SK-N-SH (cell line): ENCODE data around the gene CCNG2. TPM values are rescaled to one million over a fixed set of nuclear protein-coding genes. Genes with fewer than 3 reads are reported as not detected.

Experiments used
- CTCF ChIA-PET: fragments of 300-600, 350-600 bp; formaldehyde crosslinking; extraction: SDS; loops from one replicate; lab custom pipeline; 2021; lab: Yijun Ruan, JAX
- POLR2A ChIA-PET: fragments of 350-600 bp; sonication (Branson Sonifier 250); formaldehyde crosslinking; extraction: SDS; loops from one replicate; lab custom pipeline; 2020; ENCODE audit warnings: antibody characterized with exemption, inconsistent platforms; lab: Yijun Ruan, JAX
- DNase-seq: peaks from one replicate; pipeline ENCODE4 v3.0.0; 2012
- H2AFZ ChIP-seq: fragments of 200-600 bp; sonication (generic); 2 replicates; pipeline ENCODE4 v1.8.1; 2016; ENCODE audit warnings: antibody characterized with exemption, mild to moderate bottlenecking, low read depth
- H3F3A ChIP-seq: fragments of 200-600 bp; sonication (generic); replicated peaks from 2 replicates; pipeline ENCODE3; 2016; ENCODE audit warnings: antibody characterized with exemption, mild to moderate bottlenecking; ENCODE audit not compliant: insufficient read depth
- H3K27ac ChIP-seq, 2 experiments: fragments of 200-500 bp in 1 of 2; fragments of 200-600 bp in 1 of 2; sonication (Bioruptor generic) in 1 of 2; sonication (generic), shearing (Covaris generic) in 1 of 2; 2 replicates each; pipeline versions ENCODE4 v1.5.1 to v1.6.1; 2014 to 2016; ENCODE audit warnings: low read depth in 2 of 2, inconsistent platforms in 1 of 2, low read length in 1 of 2, mild to moderate bottlenecking in 1 of 2, mixed read lengths in 1 of 2
- H3K27me3 ChIP-seq: fragments of 200-600 bp; sonication (generic), shearing (Covaris generic); 2 replicates; pipeline ENCODE4 v1.6.1; 2016; ENCODE audit warnings: mixed run types; ENCODE audit not compliant: insufficient read depth
- H3K36me3 ChIP-seq, 2 experiments: fragments of 200-500 bp in 1 of 2; fragments of 200-600 bp in 1 of 2; sonication (Bioruptor generic) in 1 of 2; sonication (generic) in 1 of 2; replicated peaks in 1 of 2; 2 replicates each; pipeline versions ENCODE3 to v1.5.1; 2014 to 2016; ENCODE audit warnings: low read length in 1 of 2, mild to moderate bottlenecking in 1 of 2; ENCODE audit not compliant: insufficient read depth in 2 of 2, control insufficient read depth in 1 of 2
- H3K4me1 ChIP-seq, 2 experiments: fragments of 200-500 bp in 1 of 2; fragments of 200-600 bp in 1 of 2; sonication (Bioruptor generic) in 1 of 2; sonication (generic), shearing (Covaris generic) in 1 of 2; 2 replicates each; pipeline versions ENCODE4 v1.5.1 to v1.6.1; 2014 to 2016; ENCODE audit warnings: low read depth in 1 of 2, low read length in 1 of 2, mixed run types in 1 of 2; ENCODE audit not compliant: insufficient read depth in 2 of 2, control insufficient read depth in 1 of 2
- H3K4me2 ChIP-seq: fragments of 200-600 bp; sonication (generic), shearing (Covaris generic); 2 replicates; pipeline ENCODE4 v1.6.1; 2017; ENCODE audit warnings: mixed run types
- H3K4me3 ChIP-seq, 2 experiments: fragments of 200-500 bp in 1 of 2; fragments of 200-600 bp in 1 of 2; sonication (Bioruptor generic) in 1 of 2; sonication (generic), shearing (Covaris generic) in 1 of 2; 2 replicates each; pipeline versions ENCODE4 v1.5.1 to v1.8.1; 2014 to 2016; ENCODE audit warnings: low read depth in 2 of 2, inconsistent platforms in 1 of 2, low read length in 1 of 2, mild to moderate bottlenecking in 1 of 2, mixed read lengths in 1 of 2, moderate library complexity in 1 of 2
- H3K79me2 ChIP-seq: fragments of 200-600 bp; sonication (generic); 2 replicates; pipeline ENCODE4 v1.8.1; 2017; ENCODE audit warnings: mild to moderate bottlenecking; ENCODE audit not compliant: insufficient read depth
- H3K9ac ChIP-seq: fragments of 200-600 bp; sonication (generic); 2 replicates; pipeline ENCODE4 v1.6.1; 2017; ENCODE audit warnings: mixed run types
- H3K9me2 ChIP-seq: fragments of 200-600 bp; sonication (generic); 2 replicates; pipeline ENCODE4 v1.6.1; 2017; ENCODE audit warnings: mixed run types
- H3K9me3 ChIP-seq: fragments of 200-600 bp; sonication (generic); 2 replicates; pipeline ENCODE4 v1.6.1; 2017; ENCODE audit warnings: mixed run types, mild to moderate bottlenecking, moderate library complexity
- H4K20me1 ChIP-seq: fragments of 200-600 bp; sonication (generic); 2 replicates; pipeline ENCODE4 v1.6.1; 2017; ENCODE audit warnings: mild to moderate bottlenecking, mixed run types; ENCODE audit not compliant: insufficient read depth
- CTCF ChIP-seq: fragments of 200-600 bp; sonication (generic); IDR thresholded peaks from 2 replicates; pipeline ENCODE4 v1.6.1; 2017; ENCODE audit warnings: antibody characterized with exemption, mild to moderate bottlenecking, moderate library complexity
- ELF1 ChIP-seq: IDR thresholded peaks from 2 replicates; pipeline ENCODE4 v1.4.0; 2012
- GABPA ChIP-seq: IDR thresholded peaks from 2 replicates; pipeline ENCODE4 v1.4.0; 2012; ENCODE audit warnings: low read depth, mild to moderate bottlenecking
- GATA2 ChIP-seq: sonication (generic); formaldehyde crosslinking; IDR thresholded peaks from 2 replicates; pipeline ENCODE4 v1.5.0; 2020; ENCODE audit warnings: mild to moderate bottlenecking, missing genetic modification reagents
- JUND ChIP-seq: IDR thresholded peaks from 2 replicates; pipeline ENCODE4 v1.4.0; 2012
- MAX ChIP-seq: IDR thresholded peaks from 2 replicates; pipeline ENCODE4 v1.4.0; 2012; ENCODE audit warnings: low read depth
- MXI1 ChIP-seq: IDR thresholded peaks from 2 replicates; pipeline ENCODE4 v1.6.1; 2012; ENCODE audit warnings: mild to moderate bottlenecking, low read depth, low read length, improper control_type of control experiment
- PBX3 ChIP-seq: IDR thresholded peaks from 2 replicates; pipeline ENCODE4; 2012
- RXRA ChIP-seq: IDR thresholded peaks from 2 replicates; pipeline ENCODE4 v1.4.0; 2012; ENCODE audit warnings: low read depth, mild to moderate bottlenecking, borderline replicate concordance
- TAF1 ChIP-seq: IDR thresholded peaks from 2 replicates; pipeline ENCODE4 v1.6.1; 2012; ENCODE audit warnings: low read depth, mild to moderate bottlenecking, low read length, moderate library complexity, borderline replicate concordance
- YY1 ChIP-seq: IDR thresholded peaks from 2 replicates; pipeline ENCODE4 v1.4.0; 2012; ENCODE audit warnings: low read depth, mild to moderate bottlenecking
- ZBTB33 ChIP-seq: IDR thresholded peaks from 2 replicates; pipeline ENCODE4 v1.4.0; 2012; ENCODE audit warnings: low read depth, borderline replicate concordance
- WGBS: methylation state at CpG from one replicate; pipeline ENCODE4 v1.1.6; 2017; ENCODE audit warnings: low lambda C conversion rate; 5-methylcytosine and 5-hydroxymethylcytosine counted together
- polyA plus RNA-seq, 3 experiments: library from polyadenylated mRNA; depleted of rRNA; stranded (reverse); fragments of >200 nt; gene quantifications; 2 replicates each; pipeline ENCODE4 v1.2.3, GENCODE V29; 2012

CCNG2 gene
- polyA plus RNA-seq, 1 of the 3 experiments (the other 2 are of a cell fraction) = 8.9 TPM

DNA sequence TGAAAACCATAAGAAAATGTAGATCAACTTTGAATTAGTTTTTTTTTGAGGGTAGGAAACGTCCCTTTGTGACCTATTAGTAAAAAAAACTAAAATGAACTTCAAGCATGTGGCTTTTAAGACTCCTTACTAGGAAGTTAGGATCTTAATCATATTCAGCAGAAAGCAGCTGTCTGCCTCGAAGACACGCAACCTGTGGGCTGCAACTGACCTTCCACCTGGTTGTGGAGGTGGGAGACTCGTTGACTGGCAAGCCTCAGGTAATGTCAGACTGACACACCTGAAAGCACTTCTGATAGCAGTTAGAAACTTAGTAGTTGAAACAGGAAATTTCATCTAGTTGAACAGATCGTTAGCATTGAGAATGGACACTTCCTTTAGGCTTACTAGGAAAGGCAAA is 37.4 kb downstream of the CCNG2 start (continued):
- no peak for TF ChIP-seq ZBTB33
- no peak for TF ChIP-seq RXRA
- no peak for TF ChIP-seq MAX
- no peak for TF ChIP-seq YY1
- no peak for TF ChIP-seq CTCF
- TF ChIP-seq TAF1 = no peak
- TF ChIP-seq JUND = no peak

DNA sequence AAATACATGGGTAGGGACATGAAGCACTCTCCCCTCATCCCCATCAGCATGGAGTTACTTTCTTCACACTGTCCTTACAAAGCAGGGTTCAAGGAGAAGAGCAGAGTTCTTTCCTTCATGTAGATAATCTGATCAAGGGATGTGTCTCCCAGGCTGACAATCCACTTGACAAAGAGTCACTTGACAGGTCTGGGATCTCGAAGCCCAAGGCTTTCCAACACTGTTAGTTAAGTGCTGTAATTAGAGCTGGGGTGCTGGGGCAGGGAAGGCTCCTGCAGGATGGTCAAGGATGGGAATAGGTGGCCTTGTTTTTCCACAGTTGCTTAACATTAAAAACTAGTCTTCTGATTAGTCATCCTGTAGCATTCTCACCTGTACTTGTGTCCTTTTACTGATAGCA is 38.0 kb downstream of the CCNG2 start:
- no peak overlapping the region for H3K4me2 ChIP-seq

More for the DNA sequence above, 38.0 kb downstream of the CCNG2 start:
- H3F3A ChIP-seq = no peaks in the 10 kb centered on the region
- H3K79me2 ChIP-seq = no peaks in the 10 kb centered on the region
- TF ChIP-seq GABPA (no peak), MXI1 (no peak), CTCF (no peak), RXRA (no peak), ELF1 (no peak), GATA2 (CRISPR knock-in tag) (no peak), ZBTB33 (no peak), PBX3 (no peak)
- no peak overlapping the region for H2AFZ ChIP-seq
- no peak overlapping the region for H3K9ac ChIP-seq
- no peak overlapping the region for H3K27ac ChIP-seq
- DNase-seq = no peak
- CTCF ChIA-PET = interaction anchor here (0.6 to 2.9 kb wide), 3 partner anchors 9 to 1689 kb away, joined by 3 to 13 read pairs (median 9); no protein-coding TSS in a partner anchor
- POLR2A ChIA-PET = no interaction called here
- no peaks in the 10 kb centered on the region for H3K9me2 ChIP-seq
- H3K4me3 ChIP-seq = no peak overlapping the region
- H3K9me3 ChIP-seq = no peaks in the 10 kb centered on the region
- no peaks in the 10 kb centered on the region for H3K36me3 ChIP-seq
- WGBS = 8% methylated on average over 1 of the region's 1 CpG
- no peaks in the 10 kb centered on the region for H4K20me1 ChIP-seq
- peaks cover 16% of the 10 kb centered on the region; the same call in 1 of the 2 replicates for H3K27me3 ChIP-seq
- no peaks in the 10 kb centered on the region for H3K4me1 ChIP-seq
